Natural killer cell treated with Interleukin-12 subunit alpha and Interleukin-12 subunit beta and Interleukin-15 and Interleukin-18, amount 100 ng/mL, for 72 hours (primary cell): Measurements from ENCODE around the gene UPF1. TPM values are rescaled to one million over a fixed set of nuclear protein-coding genes. Genes with fewer than 3 reads are reported as not detected.

Source experiments
- ATAC-seq, 2 donors: fragments of 150-1000 bp; cut with Tn5 transposase in 1 of 2; sonication (Bioruptor Pico), chemical (Tn5 transposase) in 1 of 2; 2 replicates each; pipeline ENCODE4 v1.10.0; 2021
- DNase-seq: peaks from one replicate; pipeline ENCODE4 v3.0.0; 2022; ENCODE audit warnings: low spot score
- H3K27ac Mint-ChIP-seq, 2 donors: 1 replicate in 1 of 2; 2 replicates in 1 of 2; pipeline ENCODE4 v1.8.0; 2022; ENCODE audit warnings: mixed read lengths in 2 of 2, mild to moderate bottlenecking in 1 of 2, moderate library complexity in 1 of 2
- H3K27me3 Mint-ChIP-seq, 2 donors: 1 replicate in 1 of 2; 2 replicates in 1 of 2; pipeline ENCODE4 v1.8.0; 2022; ENCODE audit warnings: mixed read lengths in 2 of 2
- H3K36me3 Mint-ChIP-seq: one replicate; pipeline ENCODE4 v1.8.0; 2022; ENCODE audit warnings: mixed read lengths
- H3K4me1 Mint-ChIP-seq, 2 donors: 1 replicate in 1 of 2; 2 replicates in 1 of 2; pipeline ENCODE4 v1.8.0; 2022; ENCODE audit warnings: low read depth in 2 of 2, mixed read lengths in 2 of 2, mild to moderate bottlenecking in 1 of 2
- H3K4me3 Mint-ChIP-seq: one replicate; pipeline ENCODE4 v1.8.0; 2022; ENCODE audit warnings: mixed read lengths
- H3K9me3 Mint-ChIP-seq: 2 replicates; pipeline ENCODE4 v1.8.0; 2022; ENCODE audit warnings: mixed read lengths
- total RNA-seq, 2 donors: library from RNA; stranded (reverse); gene quantifications; one replicate each; pipeline ENCODE4 v1.2.3, GENCODE V29; 2022

UPF1 gene
- total RNA-seq, 2 donors from 2014 or later = 104 to 150 TPM

DNA sequence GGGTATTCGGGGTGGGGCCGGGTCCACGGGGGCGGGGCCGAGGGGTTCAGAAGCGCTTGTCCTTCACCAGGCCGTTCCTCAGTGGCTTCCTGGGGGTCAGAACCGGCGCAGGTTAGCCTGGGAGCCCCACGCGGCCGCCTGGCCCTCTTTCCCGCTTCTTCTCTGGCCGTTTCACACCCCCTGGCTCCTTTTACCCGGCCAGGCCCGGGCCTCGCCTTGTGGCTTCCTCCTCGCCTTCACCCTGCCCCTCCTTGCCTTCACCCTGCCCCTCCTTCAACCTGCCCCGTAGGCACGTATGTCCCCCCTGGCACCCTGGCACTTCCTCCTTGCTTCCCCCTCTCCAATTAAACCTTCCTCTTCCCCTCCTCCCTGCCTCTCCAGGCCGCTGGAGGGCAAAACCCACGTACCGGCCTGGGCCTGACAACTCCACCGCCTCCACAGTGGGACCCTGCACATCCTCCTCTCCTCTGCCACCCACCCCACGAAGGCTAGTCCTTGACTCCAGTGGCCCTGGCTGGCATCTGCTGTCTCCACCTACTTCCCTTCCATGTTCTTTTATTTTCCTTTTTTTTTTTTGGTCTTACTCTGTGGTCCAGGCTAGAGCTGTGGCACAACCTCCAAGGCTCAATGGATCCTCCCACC is 38.9 kb downstream of the UPF1 start:
- H3K27me3 Mint-ChIP-seq = peaks cover 0 to 10% of the 10 kb centered on the region in 2 donors
- DNase-seq = no peak
- H3K4me3 Mint-ChIP-seq = peak overlapping the region; percentile 26
- peaks cover 5 to 8% of the 10 kb centered on the region in 2 donors for H3K4me1 Mint-ChIP-seq
- H3K36me3 Mint-ChIP-seq = no peaks in the 10 kb centered on the region
- H3K27ac Mint-ChIP-seq = peak overlapping the region in 1 of 2 donors; percentile 78
- no peak for ATAC-seq
- no peaks in the 10 kb centered on the region for H3K9me3 Mint-ChIP-seq

DNA sequence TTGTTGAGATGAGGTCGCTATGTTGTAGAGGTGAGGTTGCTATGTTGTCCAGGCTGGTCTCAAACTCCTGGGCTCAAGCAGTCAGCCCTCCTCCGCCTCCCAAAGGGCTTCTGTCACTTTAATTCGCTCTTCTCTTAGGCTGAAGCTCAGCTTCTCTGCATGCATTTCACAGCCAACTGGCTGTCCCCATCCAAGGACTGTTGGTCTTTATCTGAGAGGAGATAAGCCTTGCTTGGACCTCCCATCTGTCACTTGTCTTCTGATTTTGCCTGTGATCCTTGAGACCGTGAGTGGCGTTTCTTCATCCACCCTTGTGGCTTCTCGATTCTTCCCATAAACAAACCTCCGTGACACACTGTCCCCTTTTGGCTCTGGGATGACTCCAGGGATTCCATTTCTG is 39.8 kb downstream of the UPF1 start:
- Mint-ChIP-seq H3K27ac (no peak overlapping the region), H3K4me1 (peaks cover 5 to 8% of the 10 kb centered on the region in 2 donors), H3K36me3 (no peaks in the 10 kb centered on the region), H3K9me3 (no peaks in the 10 kb centered on the region), H3K27me3 (peaks cover 0 to 10% of the 10 kb centered on the region in 2 donors), H3K4me3 (no peak overlapping the region)
- DNase-seq = no peak
- ATAC-seq = no peak

DNA sequence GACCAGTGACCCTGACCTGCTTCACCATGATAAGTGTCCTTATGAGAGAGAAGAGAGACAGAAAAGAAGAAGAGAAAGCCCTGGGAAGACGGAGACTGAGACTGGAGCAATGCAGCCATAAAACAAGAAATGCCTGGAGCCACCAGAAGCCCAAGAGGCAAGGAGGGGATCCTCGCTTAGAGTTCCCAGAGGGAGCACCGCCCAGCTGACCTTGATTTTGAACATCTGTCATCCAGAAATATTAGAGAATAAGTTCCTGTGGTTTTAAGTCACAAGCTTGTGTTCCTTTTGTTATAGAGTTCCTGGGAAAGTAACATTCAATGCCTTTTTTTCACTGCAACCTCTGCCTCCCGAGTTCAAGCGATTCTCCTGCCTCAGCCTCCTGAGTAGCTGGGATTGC is 44.0 kb downstream of the UPF1 start:
- ATAC-seq (no peak), DNase-seq (no peak)
- Mint-ChIP-seq H3K27ac (no peak overlapping the region), H3K36me3 (no peaks in the 10 kb centered on the region), H3K4me1 (peaks cover 5 to 7% of the 10 kb centered on the region in 2 donors), H3K27me3 (peaks cover 0 to 10% of the 10 kb centered on the region in 2 donors), H3K9me3 (no peaks in the 10 kb centered on the region), H3K4me3 (no peak overlapping the region)

DNA sequence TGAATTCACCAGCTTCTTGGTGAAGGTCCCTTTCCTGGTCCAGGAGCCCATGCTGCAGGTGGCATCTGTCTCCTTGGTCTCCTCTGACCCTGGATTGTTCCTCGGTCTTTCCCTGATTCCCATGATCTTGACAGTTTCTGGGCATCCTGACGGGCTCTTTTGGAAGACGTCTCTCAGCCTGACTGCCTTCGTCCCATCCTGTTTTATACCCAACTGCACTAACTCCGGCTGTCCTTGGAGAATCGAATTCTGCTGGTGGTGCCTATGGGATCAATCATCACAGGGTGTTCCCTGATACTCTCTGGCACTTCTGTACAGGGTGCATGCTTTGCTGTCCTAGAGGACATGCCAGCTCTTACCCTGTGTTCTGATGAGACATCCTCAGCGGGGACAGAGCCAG is 45.1 kb downstream of the UPF1 start:
- Mint-ChIP-seq H3K4me1 (no peaks in the 10 kb centered on the region), H3K27me3 (peaks cover 0 to 3% of the 10 kb centered on the region in 2 donors), H3K9me3 (no peaks in the 10 kb centered on the region), H3K27ac (no peak overlapping the region), H3K4me3 (no peak overlapping the region), H3K36me3 (no peaks in the 10 kb centered on the region)
- no peak for DNase-seq
- peak in 1 of 2 donors; percentile 4 for ATAC-seq

DNA sequence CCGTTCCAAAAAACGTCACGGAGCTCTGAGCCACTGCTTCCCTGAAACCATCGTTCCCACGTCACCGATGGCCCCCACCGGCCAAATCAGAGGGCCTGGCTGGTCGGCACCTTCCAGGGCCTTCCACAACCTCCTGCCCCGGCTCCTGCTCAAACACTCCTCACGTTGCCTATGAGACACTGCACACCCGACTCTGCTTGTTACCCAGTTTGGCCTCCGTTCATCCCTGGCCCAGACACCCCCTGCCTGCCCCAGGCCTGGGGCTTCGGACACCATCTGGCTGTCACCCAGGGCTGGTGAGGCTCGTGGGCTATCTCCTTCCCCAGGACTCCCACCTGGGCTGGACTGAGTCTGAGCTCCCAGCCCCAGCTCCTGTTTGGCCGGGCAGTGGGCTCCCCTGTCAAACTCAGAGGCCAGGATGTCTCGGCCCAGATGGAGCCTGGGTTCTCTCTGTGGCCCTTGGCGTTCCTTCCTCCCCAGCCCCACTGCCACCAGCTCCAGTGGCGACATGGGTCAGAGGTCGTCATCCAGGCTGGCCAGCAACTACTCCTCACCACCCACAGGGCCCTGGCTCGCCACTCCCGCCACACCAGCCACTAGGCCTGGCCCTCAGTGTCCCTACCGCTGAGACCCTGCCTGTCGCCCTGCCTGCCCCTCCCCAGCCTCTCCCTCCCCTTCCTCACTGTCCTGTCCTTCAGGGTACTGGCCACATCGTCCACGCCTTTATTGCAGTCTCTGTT is 46.5 kb downstream of the UPF1 start:
- ATAC-seq = peak in 1 of 2 donors; percentile 3
- no peak overlapping the region for H3K4me3 Mint-ChIP-seq

DNA sequence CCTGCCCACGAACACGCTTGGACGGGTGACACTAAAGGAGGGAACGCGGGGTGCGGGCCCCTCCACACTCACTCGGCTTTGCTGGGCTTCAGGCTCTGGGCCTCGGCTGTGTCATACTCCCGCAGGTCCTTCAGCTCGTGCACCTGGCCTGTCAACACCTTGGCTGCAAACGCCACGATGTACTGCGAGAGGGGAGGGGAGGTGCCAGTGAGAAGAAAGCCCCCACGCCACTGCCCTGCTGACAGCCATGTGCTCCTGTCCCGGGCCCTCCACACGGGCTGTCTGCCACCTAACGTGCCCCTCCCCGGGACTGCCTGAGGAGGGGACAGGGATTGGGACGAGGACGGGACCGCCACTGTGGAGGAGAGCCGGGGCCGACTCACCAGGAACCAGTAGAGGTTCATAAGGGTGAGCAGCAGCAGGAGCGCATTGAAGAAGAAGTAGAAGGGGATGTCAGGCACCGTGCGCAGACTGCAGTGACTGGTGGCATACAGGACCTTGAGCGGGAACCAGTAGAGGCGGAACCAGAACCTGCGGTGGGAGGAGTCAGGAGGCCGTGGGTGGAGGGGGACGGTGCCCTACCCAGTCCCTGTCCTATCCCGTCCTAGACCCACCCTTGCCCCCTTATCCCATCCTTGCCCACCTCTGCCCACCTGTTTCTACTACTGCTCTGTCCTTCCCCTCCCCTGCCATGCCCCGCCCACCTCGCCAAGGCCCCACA is 47.3 kb downstream of the UPF1 start:
- Mint-ChIP-seq H3K4me1 (no peaks in the 10 kb centered on the region), H3K36me3 (no peaks in the 10 kb centered on the region), H3K4me3 (no peak overlapping the region), H3K27me3 (no peaks in the 10 kb centered on the region), H3K9me3 (no peaks in the 10 kb centered on the region), H3K27ac (no peak overlapping the region)
- ATAC-seq = peak; percentile 2 to 13
- DNase-seq = no peak

More for the DNA sequence above, 46.5 kb downstream of the UPF1 start:
- no peak for DNase-seq
- Mint-ChIP-seq H3K4me1 (no peaks in the 10 kb centered on the region), H3K27ac (no peak overlapping the region), H3K9me3 (no peaks in the 10 kb centered on the region), H3K36me3 (no peaks in the 10 kb centered on the region), H3K27me3 (no peaks in the 10 kb centered on the region)

DNA sequence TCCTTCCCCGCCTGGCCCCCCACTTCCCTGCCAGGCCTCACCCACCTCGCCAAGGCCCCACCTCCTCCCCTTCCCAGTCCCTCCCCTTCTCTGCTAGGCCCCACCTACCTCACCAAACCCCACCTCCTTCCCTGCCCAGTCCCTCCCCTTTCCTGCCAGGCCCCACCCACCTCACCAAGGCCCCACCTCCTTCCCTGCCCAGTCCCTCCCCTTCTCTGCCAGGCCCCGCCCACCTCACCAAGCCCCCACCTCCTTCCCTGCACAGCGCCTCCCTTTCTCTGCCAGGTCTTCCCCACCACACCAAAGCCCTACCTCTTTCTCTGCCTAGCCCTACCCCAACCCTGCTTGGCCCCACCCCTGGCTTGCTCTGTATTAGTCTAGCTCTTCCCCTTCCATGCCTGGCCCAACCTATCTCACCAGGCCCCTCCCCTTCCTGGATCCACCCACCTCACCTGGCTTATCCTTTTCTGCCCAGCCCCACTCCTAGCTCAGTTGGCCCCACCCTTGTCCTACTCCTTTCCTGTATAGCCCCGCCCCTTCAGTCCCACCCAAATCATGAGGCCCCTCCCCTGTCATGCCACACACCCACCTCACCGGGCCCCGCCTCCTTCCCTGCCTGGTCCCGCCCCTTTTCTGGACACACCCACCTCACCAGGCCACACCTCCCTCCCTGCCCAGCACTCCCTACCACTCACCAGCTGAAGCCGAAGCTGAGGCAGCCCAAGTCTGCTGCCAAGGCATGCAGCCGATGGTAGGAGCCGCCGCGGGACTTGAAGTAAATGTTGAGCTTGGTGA is 48.0 kb downstream of the UPF1 start:
- DNase-seq (no peak), ATAC-seq (peak; percentile 50 to 68)
- Mint-ChIP-seq H3K27me3 (no peaks in the 10 kb centered on the region), H3K36me3 (no peaks in the 10 kb centered on the region), H3K4me1 (no peaks in the 10 kb centered on the region), H3K4me3 (no peak overlapping the region), H3K9me3 (no peaks in the 10 kb centered on the region), H3K27ac (no peak overlapping the region)

DNA sequence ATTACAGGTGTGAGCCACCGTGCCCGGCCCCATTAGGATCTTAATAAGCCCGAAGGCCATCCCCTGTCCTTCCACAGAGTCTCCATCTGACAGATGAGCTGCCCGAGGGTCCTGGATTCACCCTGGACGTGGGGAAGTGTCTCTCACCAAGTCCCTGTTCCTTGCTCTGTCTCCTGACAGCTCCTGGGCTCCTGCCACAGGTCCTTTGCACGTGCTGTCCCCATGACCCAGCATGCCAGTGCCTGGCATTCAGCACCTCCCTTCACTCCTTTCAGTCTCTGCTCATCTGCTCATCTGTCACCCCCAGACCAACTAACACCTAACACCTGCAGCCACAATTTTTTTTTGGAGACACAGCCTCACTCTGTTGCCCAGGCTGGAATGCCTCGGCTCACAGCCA is 49.7 kb downstream of the UPF1 start:
- DNase-seq (no peak), ATAC-seq (no peak)
- H3K36me3 Mint-ChIP-seq = no peaks in the 10 kb centered on the region
- no peaks in the 10 kb centered on the region for H3K27me3 Mint-ChIP-seq
- H3K27ac Mint-ChIP-seq = no peak overlapping the region
- no peaks in the 10 kb centered on the region for H3K9me3 Mint-ChIP-seq
- H3K4me1 Mint-ChIP-seq = no peaks in the 10 kb centered on the region
- no peak overlapping the region for H3K4me3 Mint-ChIP-seq

DNA sequence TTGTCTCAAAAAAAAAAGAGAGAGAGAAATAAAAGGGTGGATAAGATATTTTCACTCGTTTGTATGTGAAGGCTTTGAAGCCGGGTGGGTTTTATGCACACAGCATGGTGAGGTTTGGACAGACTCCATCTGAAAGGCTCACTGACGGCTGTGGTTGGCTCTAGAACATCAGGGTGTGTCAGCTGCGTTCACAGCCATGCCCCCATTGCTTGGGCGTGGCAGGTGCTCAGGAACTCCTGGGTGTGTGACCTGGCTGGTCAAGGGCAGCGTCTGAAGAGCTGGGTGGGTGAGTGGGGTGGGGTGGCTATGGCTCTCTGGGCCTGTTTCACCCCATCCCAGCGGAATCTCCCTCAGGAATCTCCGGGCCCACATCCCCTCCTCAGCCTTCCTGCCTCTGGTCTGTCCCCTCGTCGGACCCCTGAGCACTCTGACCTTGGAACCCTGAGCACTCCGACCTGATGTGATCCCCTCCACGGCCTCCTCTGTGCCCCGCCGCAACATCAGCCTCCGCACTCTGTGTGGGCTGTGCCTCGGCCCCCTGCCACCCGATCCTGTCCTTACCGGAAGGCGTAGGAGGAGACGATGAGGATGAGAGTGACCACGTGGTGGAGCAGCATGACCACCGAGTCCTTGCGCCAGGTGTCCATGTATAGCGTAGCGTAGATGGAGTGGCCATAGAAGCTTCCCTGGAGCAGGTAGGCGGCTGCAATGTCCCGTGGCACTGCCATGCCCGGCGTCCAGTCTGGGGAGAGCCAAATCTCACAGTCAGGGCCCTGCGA is 52.0 kb downstream of the UPF1 start:
- ATAC-seq (no peak), DNase-seq (no peak)
- H3K4me3 Mint-ChIP-seq = no peak overlapping the region
- H3K27ac Mint-ChIP-seq = no peak overlapping the region
- H3K4me1 Mint-ChIP-seq = peaks cover 0 to 3% of the 10 kb centered on the region in 2 donors
- no peaks in the 10 kb centered on the region for H3K36me3 Mint-ChIP-seq
- peaks cover 0 to 4% of the 10 kb centered on the region in 2 donors for H3K27me3 Mint-ChIP-seq
- H3K9me3 Mint-ChIP-seq = no peaks in the 10 kb centered on the region

DNA sequence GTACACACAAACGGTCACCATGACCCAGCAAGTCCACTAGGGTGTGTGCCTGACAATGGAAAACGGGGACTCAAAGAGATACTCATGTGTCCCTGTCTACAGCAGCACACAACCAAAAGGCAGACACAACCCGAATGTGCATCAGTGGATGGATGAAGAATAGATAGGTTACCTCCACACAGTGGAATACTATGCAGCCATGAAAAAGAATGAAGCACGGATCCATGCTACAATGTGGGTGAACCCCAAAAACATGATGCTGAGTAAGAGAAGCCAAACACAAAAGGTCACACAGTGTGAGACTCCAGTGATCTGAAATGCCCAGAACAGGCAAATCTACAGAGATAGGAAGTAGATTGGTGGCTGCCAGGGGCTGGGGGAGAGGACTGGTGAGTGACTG is 55.2 kb downstream of the UPF1 start:
- DNase-seq (no peak), ATAC-seq (no peak)
- Mint-ChIP-seq H3K36me3 (no peaks in the 10 kb centered on the region), H3K27me3 (peaks cover 0 to 8% of the 10 kb centered on the region in 2 donors), H3K9me3 (no peaks in the 10 kb centered on the region), H3K4me3 (no peak overlapping the region), H3K27ac (no peak overlapping the region), H3K4me1 (peaks cover 0 to 3% of the 10 kb centered on the region in 2 donors)

DNA sequence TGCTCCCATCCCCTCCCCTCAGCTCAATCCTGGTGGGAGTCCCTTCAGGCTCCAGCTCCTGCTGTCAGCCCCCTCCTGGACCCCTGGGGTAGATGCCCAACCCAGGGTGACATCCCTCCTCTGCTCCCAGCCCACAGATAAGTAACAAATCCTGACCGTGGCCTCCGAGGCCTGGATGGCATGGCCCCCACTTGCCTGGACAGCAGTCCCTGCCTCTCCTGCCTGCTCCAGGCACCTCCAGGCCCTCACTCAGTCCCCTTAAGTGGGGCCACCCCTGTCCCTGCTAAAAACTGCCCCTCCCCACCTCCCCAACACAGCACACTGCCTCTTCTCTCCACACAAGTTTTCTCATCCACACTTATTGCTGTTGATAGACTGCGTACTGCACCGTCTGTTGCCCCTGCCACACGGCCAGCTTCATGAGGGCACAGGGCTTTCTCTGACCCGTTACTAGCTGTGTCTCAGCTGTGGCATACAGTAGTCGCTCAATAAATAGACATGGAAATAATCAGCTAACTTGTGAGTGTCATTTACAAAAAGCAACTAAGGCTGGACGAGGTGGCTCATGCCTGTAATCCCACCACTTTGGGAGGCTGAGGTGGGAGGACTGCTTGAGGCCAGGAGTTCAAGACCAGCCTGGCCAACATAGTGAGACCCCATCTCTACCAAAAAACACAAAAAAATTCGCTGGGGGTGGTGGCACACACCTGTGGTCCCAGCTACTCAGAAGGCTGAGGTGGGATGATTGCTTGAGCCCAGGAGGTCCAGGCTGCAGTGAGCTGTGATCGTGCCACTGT is 58.4 kb downstream of the UPF1 start:
- Mint-ChIP-seq H3K27me3 (peaks cover 0 to 11% of the 10 kb centered on the region in 2 donors), H3K4me1 (peaks cover 0 to 3% of the 10 kb centered on the region in 2 donors), H3K27ac (no peak overlapping the region), H3K9me3 (no peaks in the 10 kb centered on the region), H3K36me3 (no peaks in the 10 kb centered on the region), H3K4me3 (no peak overlapping the region)
- ATAC-seq (no peak), DNase-seq (no peak)

DNA sequence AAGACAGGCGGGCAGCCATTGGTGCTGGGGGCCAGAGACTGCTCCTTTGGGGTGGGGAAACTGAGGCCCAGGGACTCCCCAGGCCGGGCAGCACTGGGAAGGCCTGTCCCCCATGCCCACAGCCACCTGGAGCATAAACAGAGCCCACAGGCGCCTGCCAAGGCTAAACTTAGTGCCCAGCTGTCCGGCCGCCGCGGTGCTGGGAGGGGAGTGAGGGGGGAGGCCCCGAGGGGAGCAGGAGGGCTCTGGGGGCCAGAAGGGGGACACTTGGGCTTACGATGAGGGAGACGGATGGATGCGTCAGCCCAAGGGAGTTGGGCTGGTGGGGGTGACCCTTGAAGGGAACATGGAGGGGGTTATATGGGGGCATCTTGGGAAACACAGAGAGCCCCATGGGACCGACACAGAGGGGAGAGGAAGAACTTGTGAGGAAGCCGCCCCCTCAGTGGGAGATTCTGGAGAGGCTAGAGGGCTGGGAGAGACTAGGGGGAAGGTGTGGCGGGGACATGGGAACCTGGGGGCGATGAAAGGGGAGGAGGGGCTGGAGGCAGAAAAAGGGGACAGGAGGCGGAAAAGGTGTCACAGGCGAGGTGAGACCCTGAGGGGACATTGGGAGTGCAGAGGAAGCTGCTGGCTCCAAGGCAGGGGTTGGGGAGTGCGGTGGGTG is 62.0 kb downstream of the UPF1 start:
- no peak for ATAC-seq
- no peaks in the 10 kb centered on the region for H3K9me3 Mint-ChIP-seq

More for the DNA sequence above, 62.0 kb downstream of the UPF1 start:
- Mint-ChIP-seq H3K27ac (no peak overlapping the region), H3K27me3 (peaks cover 13 to 17% of the 10 kb centered on the region in 2 donors), H3K4me3 (no peak overlapping the region), H3K36me3 (no peaks in the 10 kb centered on the region), H3K4me1 (peaks cover 5 to 8% of the 10 kb centered on the region in 2 donors)
- no peak for DNase-seq
